Brain microvascular endothelial cell (primary cell): ENCODE data around the gene ADGRA3.

Experiments
- DNase-seq: peaks from one replicate; pipeline ENCODE4 v3.0.0-alpha.2; 2020
- H3K27ac ChIP-seq: fragments of 250-450 bp; sonication (Bioruptor Pico); 2 replicates; pipeline ENCODE4 v1.5.1; 2020; ENCODE audit warnings: mild to moderate bottlenecking, moderate library complexity
- H3K27me3 ChIP-seq: fragments of 250-450 bp; sonication (Bioruptor Pico); replicated peaks from 2 replicates; pipeline ENCODE4 v1.5.1; 2020; ENCODE audit warnings: mild to moderate bottlenecking
- H3K36me3 ChIP-seq: fragments of 250-450 bp; sonication (Bioruptor Pico); replicated peaks from 2 replicates; pipeline ENCODE4 v1.5.1; 2020; ENCODE audit warnings: mild to moderate bottlenecking
- H3K4me3 ChIP-seq: 2 replicates; pipeline ENCODE4 v1.5.1; 2011; ENCODE audit warnings: low read depth, mild to moderate bottlenecking, control low read depth, low read length, moderate library complexity
- CTCF ChIP-seq: IDR thresholded peaks from 2 replicates; pipeline ENCODE4 v1.5.1; 2011; ENCODE audit warnings: low read depth, mild to moderate bottlenecking, moderate library complexity, low read length, control low read depth, inconsistent platforms; ENCODE audit errors: missing control alignments
- in situ Hi-C: cut with HindIII; loops from 2 replicates; pipeline ENCODE4 v1.10.0; 2017; ENCODE audit warnings: low sequenced_read_pairs, low pct_ligation_motif_present

ADGRA3 gene

GRCh38 chr4:22462688-22463087 is 53.2 kb downstream of the ADGRA3 start:
- in situ Hi-C loops, result no loop called here
- Histone ChIP-seq H3K27ac (no peak overlapping the region), H3K4me3 (no peak overlapping the region), H3K36me3 (no peaks in the 10 kb centered on the region), H3K27me3 (no peaks in the 10 kb centered on the region)
- DNase-seq, result no peak
- no peak for TF ChIP-seq CTCF

DNA sequence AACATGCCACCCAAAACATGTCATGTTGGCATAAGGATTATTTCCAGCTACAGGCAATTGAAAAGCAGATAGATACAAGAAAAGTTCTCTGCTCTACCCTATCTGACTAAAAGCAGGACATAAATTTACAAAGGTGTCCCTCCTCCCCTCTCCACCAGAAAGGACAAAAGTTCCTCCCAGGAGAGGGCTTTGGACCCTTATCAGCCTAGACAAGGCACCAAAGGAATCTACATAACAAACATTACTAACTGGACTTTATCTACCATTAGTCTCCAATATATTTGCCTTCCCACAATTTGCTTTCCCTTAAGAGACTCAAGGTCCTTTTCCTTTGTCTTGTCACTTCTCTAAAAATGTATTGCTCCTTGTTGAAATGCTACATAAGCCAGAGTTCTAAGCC is 55.6 kb downstream of the ADGRA3 start:
- Histone ChIP-seq H3K36me3 (no peaks in the 10 kb centered on the region), H3K27ac (no peak overlapping the region), H3K4me3 (no peak overlapping the region), H3K27me3 (no peaks in the 10 kb centered on the region)
- TF ChIP-seq CTCF, result no peak
- DNase-seq, result no peak
- in situ Hi-C loops, result no loop called here

DNA sequence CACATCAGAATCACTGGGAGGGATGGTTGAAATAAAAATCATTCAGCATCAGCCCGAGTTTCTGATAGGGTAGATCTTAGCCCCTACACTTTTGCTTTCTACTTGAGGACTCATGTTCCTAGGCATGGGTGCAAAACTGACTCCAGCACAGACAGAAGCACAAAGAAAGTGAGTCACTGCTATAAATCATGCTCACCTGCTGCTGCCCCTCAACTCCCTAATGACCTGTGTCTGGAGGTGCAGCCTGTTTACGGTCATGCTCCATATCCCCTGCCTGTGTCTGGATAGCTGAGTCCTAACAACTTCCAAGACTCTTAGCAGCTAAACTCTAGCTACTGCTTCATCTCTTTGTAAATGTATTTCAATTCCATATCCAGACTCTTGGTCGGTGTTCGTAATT is 57.8 kb downstream of the ADGRA3 start:
- TF ChIP-seq CTCF, result no peak
- in situ Hi-C loops, result no loop called here
- no peaks in the 10 kb centered on the region for H3K27me3 ChIP-seq
- no peak overlapping the region for H3K27ac ChIP-seq
- DNase-seq, result no peak
- H3K36me3 ChIP-seq, result no peaks in the 10 kb centered on the region
- no peak overlapping the region for H3K4me3 ChIP-seq

DNA sequence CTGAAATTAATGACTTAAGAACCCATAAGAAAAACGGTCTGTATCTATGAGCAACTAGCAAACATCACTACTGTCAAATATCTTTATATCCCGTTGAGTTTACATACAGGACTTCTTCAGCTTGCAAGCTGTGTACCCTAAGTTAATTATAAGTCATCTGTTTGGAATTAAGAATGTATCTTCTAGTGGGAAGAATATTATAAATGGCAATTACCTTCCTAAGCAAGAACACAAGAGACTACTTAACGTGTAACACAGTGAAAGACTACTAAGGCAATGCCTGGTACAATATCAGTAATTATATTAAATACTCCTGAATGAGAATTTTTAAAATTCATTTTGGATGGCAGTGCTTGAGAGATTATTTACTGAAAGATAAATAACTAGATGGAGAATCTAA is 58.5 kb downstream of the ADGRA3 start:
- Histone ChIP-seq H3K27me3 (no peaks in the 10 kb centered on the region), H3K4me3 (no peak overlapping the region), H3K27ac (no peak overlapping the region), H3K36me3 (no peaks in the 10 kb centered on the region)
- no peak for DNase-seq
- in situ Hi-C loops, result no loop called here
- no peak for TF ChIP-seq CTCF

- Histone ChIP-seq H3K36me3 (no peaks in the 10 kb centered on the region), H3K27ac (no peak overlapping the region), H3K4me3 (no peak overlapping the region), H3K27me3 (no peaks in the 10 kb centered on the region)
- in situ Hi-C loops, result no loop called here
- no peak for DNase-seq
- no peak for TF ChIP-seq CTCF
Measured at GRCh38 chr4:22456291-22456690, 59.6 kb downstream of the ADGRA3 start.

GRCh38 chr4:22454955-22455354 is 60.9 kb downstream of the ADGRA3 start:
- Histone ChIP-seq H3K27ac (no peak overlapping the region), H3K4me3 (no peak overlapping the region), H3K36me3 (no peaks in the 10 kb centered on the region), H3K27me3 (no peaks in the 10 kb centered on the region)
- no peak for TF ChIP-seq CTCF
- DNase-seq, result no peak
- in situ Hi-C loops, result no loop called here
